Activated CD4-positive, alpha-beta T cell treated with anti-CD3 and anti-CD28 coated beads for 36 hours (primary cell): ENCODE measurements around the gene BTG1. TPM values are rescaled to one million over a fixed set of nuclear protein-coding genes. Genes with fewer than 3 reads are reported as not detected.

Source experiments
- ATAC-seq: fragments of 200-7000 bp; cut with Tn5 transposase; one replicate; pipeline ENCODE4 v1.10.0; 2021; ENCODE audit warnings: mild to moderate bottlenecking, moderate library complexity
- CTCF ChIA-PET: fragments of 350-600 bp; sonication (Branson Sonifier 250); formaldehyde crosslinking; loops from one replicate; lab custom pipeline; 2021; ENCODE audit warnings: antibody characterized with exemption; lab: Charles Lee
- POLR2A ChIA-PET: fragments of 350-600 bp; sonication (Branson Sonifier 250); formaldehyde crosslinking; loops from one replicate; lab custom pipeline; 2021; ENCODE audit warnings: antibody characterized with exemption, inconsistent platforms; lab: Charles Lee
- DNase-seq: peaks from one replicate; pipeline ENCODE4 v3.0.0-alpha.2; 2020
- H3K27ac Mint-ChIP-seq: one replicate; pipeline ENCODE4 v1.8.0; 2021; ENCODE audit warnings: mixed read lengths
- H3K27me3 Mint-ChIP-seq: one replicate; pipeline ENCODE4 v1.8.0; 2021; ENCODE audit warnings: mixed read lengths
- H3K36me3 Mint-ChIP-seq: one replicate; pipeline ENCODE4 v1.8.0; 2021; ENCODE audit warnings: low read depth, mixed read lengths
- H3K4me1 Mint-ChIP-seq: one replicate; pipeline ENCODE4 v1.8.0; 2021; ENCODE audit warnings: mixed read lengths
- H3K4me3 Mint-ChIP-seq: one replicate; pipeline ENCODE4 v1.8.0; 2021; ENCODE audit warnings: mild to moderate bottlenecking, moderate library complexity, mixed read lengths
- H3K9me3 Mint-ChIP-seq: one replicate; pipeline ENCODE4 v1.8.0; 2021; ENCODE audit warnings: low read depth, mixed read lengths
- intact Hi-C, 2 experiments: fragments of 100-400 bp; cut with DNase I in 1 of 2; cut with micrococcal nuclease in 1 of 2; formaldehyde crosslinking; loops; one replicate each; pipeline versions ENCODE4 v1.14.2 to v1.15.1; 2022 to 2024; cut with DNase I, micrococcal nuclease
- total RNA-seq, 2 experiments: library from RNA; stranded (reverse); gene quantifications; one replicate each; pipeline ENCODE4 v1.2.3, GENCODE V29; 2021

BTG1 gene
- total RNA-seq, 2 experiments from 2014 or later, result 76.6 to 131 TPM

DNA sequence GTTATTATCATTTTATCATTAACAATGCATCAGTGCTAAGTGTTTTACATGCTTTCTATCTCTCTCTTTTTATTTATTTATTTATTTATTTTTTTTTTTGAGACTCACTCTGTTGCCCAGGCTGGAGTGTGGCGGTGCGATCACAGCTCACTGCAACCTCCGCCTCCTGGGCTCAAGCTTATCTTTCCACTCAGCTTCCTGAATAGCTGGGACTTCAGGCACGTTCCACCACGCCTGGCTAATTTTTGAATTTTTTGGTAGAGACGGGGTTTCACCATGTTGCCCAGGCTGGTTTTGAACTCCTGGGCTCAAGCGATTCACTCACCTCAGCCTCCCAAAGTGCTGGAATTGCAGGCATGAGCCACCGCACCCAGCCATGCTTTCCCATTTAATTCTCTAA lies 3.9 kb upstream of the BTG1 start:
- Mint-ChIP-seq H3K27ac (no peak overlapping the region), H3K36me3 (peaks cover 29% of the 10 kb centered on the region), H3K4me3 (no peak overlapping the region), H3K9me3 (peaks cover 2% of the 10 kb centered on the region), H3K27me3 (no peaks in the 10 kb centered on the region), H3K4me1 (peaks cover 22% of the 10 kb centered on the region)
- no peak for DNase-seq
- ChIA-PET CTCF (interaction anchor here (0.7 to 1.5 kb wide), 2 partner anchors 12 to 52 kb away, joined by 3 to 4 read pairs; no protein-coding TSS in a partner anchor), POLR2A (no interaction called here)
- intact Hi-C loops, result loop anchor here in 1 of 2 experiments (5.0 kb wide), 3 partner anchors 38 to 767 kb away; no protein-coding TSS in a partner anchor
- ATAC-seq, result no peak

DNA sequence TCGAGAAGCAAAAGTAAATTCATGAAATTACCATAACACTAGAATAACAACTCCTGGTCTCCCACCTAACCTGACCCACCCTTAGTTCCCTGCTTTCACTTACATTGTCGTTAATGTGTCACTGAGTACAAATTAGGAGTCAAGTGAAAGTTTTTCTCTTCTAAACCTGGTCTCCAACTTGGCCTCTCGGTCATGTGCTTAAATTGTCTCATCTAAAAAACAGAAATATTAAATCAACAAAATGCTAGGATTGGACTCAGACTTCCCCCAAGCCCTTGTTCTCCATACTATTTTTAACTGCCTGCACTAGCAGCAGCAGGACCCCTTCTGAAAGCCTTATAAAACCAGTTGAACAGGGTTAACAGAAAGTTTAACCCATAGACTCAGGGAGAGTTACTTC lies 1.8 kb upstream of the BTG1 start:
- ATAC-seq (no peak), DNase-seq (no peak)
- Mint-ChIP-seq H3K27ac (peak overlapping the region; percentile 99), H3K36me3 (peaks cover 50% of the 10 kb centered on the region), H3K27me3 (no peaks in the 10 kb centered on the region), H3K4me1 (peaks cover 22% of the 10 kb centered on the region), H3K9me3 (peaks cover 2% of the 10 kb centered on the region), H3K4me3 (peak overlapping the region; percentile 99)
- CTCF ChIA-PET, result no interaction called here
- intact Hi-C loops, result loop anchor here (2.0 to 5.0 kb wide), 6 partner anchors 40 to 781 kb away; partner anchors contain the start of gene EEA1 (in 1 of the 2)
- POLR2A ChIA-PET, result no interaction called here

DNA sequence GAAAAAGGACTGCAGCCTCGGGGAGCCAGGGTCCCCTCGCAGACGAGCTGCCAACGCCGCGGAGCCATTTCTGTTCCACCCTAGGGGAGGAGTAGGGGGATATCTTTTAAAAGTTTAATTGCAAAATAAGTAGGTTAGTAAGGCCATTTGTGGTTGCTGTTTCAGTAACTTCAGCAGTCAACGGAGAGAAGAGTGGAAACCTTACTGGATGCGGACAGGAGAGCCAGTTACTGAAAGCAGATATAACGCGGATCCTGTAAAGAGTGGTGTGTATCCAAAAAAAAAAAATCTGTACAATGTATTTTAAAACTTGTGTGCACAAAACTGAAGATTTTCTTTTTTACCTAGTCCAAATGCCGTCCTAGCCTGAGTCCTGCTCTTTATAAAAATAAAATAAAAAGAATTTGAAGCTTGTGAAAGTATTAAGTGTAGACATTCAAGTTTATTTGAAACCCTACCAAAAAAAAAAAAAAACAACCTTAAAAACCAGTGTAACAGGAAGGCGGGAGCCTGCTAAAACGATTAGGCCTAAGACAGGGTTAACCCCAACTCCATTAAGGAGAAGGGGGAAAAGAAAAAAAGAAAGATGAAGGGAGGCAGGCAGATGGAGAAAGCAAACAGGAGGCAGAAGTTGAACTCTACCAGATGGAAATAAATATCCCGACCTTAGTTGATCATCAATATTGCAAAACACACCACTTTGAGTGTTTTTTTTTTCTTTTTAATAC lies 1.0 kb upstream of the BTG1 start:
- DNase-seq (no peak), ATAC-seq (no peak)
- CTCF ChIA-PET, result interaction anchor here (1.0 to 2.0 kb wide), 4 partner anchors 10 to 765 kb away, joined by 3 to 9 read pairs (median 4); no protein-coding TSS in a partner anchor
- H3K36me3 Mint-ChIP-seq, result peaks cover 57% of the 10 kb centered on the region
- intact Hi-C loops, result loop anchor here (1.0 to 5.0 kb wide), 9 partner anchors 41 to 782 kb away; partner anchors contain the start of gene EEA1 (in 1 of the 2)
- H3K27ac Mint-ChIP-seq, result peak overlapping the region; percentile 99
- H3K27me3 Mint-ChIP-seq, result no peaks in the 10 kb centered on the region
- POLR2A ChIA-PET, result interaction anchor here (0.5 to 3.7 kb wide), 26 partner anchors 10 to 447 kb away, joined by 3 to 59 read pairs (median 5); no protein-coding TSS in a partner anchor
- H3K4me1 Mint-ChIP-seq, result peaks cover 22% of the 10 kb centered on the region
- H3K4me3 Mint-ChIP-seq, result peak overlapping the region; percentile 99
- H3K9me3 Mint-ChIP-seq, result no peaks in the 10 kb centered on the region

DNA sequence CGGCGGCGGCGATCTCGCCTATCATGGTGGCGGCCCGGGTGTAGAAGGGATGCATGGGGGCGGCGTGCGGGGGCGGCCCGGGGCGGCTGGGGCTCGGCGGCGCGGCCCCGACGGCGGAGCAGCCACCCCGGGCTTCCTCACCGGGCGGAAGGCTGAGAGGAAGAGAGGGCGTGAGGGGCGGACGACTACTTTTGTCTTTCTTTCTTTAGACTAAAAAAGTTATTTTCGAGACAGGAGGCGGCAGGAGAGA lies 240 bp downstream of the BTG1 start:
- H3K9me3 Mint-ChIP-seq, result no peaks in the 10 kb centered on the region
- ChIA-PET CTCF (interaction anchor here (0.5 to 2.0 kb wide), 11 partner anchors 9 to 764 kb away, joined by 3 to 9 read pairs (median 4); no protein-coding TSS in a partner anchor), POLR2A (interaction anchor here (0.6 to 3.7 kb wide), 36 partner anchors 8 to 764 kb away, joined by 3 to 59 read pairs (median 4); no protein-coding TSS in a partner anchor)
- intact Hi-C loops, result loop anchor here (1.0 to 5.0 kb wide), 13 partner anchors 8 to 763 kb away; no protein-coding TSS in a partner anchor
- H3K27me3 Mint-ChIP-seq, result no peaks in the 10 kb centered on the region
- peak overlapping the region; percentile 99 for H3K4me3 Mint-ChIP-seq
- peak; percentile 5 for ATAC-seq
- H3K4me1 Mint-ChIP-seq, result peaks cover 22% of the 10 kb centered on the region
- peaks cover 69% of the 10 kb centered on the region for H3K36me3 Mint-ChIP-seq
- H3K27ac Mint-ChIP-seq, result peak overlapping the region; percentile 98
- no peak for DNase-seq

DNA sequence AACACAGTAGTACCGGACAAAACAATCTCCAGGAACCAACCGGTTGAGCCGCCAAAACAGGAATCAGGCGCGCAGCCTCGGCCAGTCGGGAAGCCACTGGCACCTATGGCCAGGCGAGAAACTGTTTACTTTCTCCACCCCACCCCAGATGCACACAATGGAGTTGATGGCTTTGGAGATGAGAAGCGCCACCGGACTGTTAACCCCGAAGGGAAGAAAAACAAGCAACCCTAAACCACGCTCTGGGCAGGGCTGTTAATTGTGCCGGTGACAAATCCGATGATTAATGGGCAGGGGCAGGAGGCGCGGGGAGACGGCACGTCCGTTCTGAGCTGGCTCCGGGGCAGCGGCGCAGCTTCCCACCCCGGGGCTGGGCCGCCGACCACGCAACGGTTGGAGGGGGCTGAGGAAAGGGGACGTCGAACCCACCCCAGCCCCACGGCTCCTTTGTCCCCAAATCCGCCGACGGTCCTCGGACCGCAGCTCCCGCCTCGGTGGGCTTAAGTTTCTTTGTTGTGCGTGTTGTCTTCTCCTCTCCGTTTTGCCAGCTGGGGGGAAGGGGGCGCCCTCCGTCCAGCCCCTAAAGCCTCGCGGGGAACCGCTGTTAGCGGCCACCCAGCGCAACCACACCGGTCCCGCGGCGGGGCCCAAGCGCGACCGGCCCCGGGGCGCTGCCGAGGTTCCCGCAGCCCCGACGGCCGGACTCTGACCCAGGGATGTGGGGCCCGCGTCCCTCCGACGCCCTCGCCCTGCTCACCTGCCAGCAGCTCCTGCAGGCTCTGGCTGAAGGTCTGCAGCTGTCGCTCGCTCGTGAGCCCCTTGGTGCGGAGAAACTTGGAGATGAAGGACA lies 790 bp downstream of the BTG1 start:
- peak overlapping the region; percentile 99 for H3K4me3 Mint-ChIP-seq
- peaks cover 71% of the 10 kb centered on the region for H3K36me3 Mint-ChIP-seq
- H3K27ac Mint-ChIP-seq, result peak overlapping the region; percentile 94
- ChIA-PET CTCF (interaction anchor here (0.5 to 2.0 kb wide), 19 partner anchors 10 to 764 kb away, joined by 3 to 10 read pairs (median 4); no protein-coding TSS in a partner anchor), POLR2A (interaction anchor here (0.7 to 3.7 kb wide), 35 partner anchors 9 to 763 kb away, joined by 3 to 59 read pairs (median 5); no protein-coding TSS in a partner anchor)
- ATAC-seq, result no peak
- H3K4me1 Mint-ChIP-seq, result peaks cover 22% of the 10 kb centered on the region
- DNase-seq, result peak; percentile 71
- H3K9me3 Mint-ChIP-seq, result no peaks in the 10 kb centered on the region
- no peaks in the 10 kb centered on the region for H3K27me3 Mint-ChIP-seq
- intact Hi-C loops, result loop anchor here (1.0 to 5.0 kb wide), 18 partner anchors 8 to 763 kb away; no protein-coding TSS in a partner anchor

DNA sequence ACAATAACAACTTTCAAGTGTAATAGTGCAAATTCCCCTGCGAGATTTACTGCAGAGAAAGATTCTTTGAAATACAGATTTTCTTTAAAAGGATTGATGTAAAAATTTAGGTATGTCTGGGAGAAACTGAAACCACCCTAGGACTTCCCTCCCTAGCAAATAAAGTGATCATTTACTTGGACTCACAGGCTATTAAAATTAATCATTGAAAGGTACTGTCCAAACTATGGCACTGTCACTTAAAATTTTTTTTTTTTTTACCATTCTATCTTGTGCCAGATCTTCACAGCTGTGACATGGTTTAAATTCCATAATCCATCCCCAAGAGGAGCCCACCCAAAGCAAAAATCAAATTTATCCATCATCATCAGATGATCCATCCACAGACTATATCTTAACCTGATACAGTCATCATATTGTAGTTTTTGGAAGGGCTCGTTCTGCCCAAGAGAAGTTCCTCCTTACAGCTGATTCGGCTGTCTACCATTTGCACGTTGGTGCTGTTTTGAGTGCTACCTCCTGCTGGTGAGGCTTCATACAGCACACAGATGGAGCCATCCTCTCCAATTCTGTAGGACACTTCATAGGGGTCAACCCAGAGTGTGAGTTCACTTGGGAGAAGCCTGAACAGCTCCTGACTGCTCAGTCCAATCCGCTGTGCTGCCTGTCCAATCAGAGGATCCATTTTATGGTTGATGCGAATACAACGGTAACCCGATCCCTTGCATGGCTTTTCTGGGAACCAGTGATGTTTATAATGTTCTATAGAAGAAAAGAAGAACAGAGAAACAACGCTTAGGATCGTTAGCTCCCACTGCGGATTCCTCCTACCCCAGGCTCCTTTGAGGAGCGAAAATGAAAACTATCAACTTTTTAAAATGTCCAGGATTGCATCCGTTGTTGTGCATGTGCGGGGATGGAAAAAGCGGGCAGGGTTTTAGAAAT lies 1.7 kb downstream of the BTG1 start:
- Mint-ChIP-seq H3K4me1 (peaks cover 22% of the 10 kb centered on the region), H3K27ac (peak overlapping the region; percentile 94), H3K36me3 (peaks cover 73% of the 10 kb centered on the region), H3K9me3 (no peaks in the 10 kb centered on the region), H3K27me3 (no peaks in the 10 kb centered on the region), H3K4me3 (peak overlapping the region; percentile 99)
- POLR2A ChIA-PET, result interaction anchor here (0.6 to 3.7 kb wide), 19 partner anchors 8 to 581 kb away, joined by 3 to 59 read pairs (median 4); no protein-coding TSS in a partner anchor
- DNase-seq (peak; percentile 81), ATAC-seq (peak; percentile 38)
- CTCF ChIA-PET, result interaction anchor here (0.5 to 1.9 kb wide), 18 partner anchors 10 to 763 kb away, joined by 3 to 10 read pairs (median 4); no protein-coding TSS in a partner anchor
- intact Hi-C loops, result loop anchor here (1.0 to 5.0 kb wide), 12 partner anchors 13 to 762 kb away; no protein-coding TSS in a partner anchor

DNA sequence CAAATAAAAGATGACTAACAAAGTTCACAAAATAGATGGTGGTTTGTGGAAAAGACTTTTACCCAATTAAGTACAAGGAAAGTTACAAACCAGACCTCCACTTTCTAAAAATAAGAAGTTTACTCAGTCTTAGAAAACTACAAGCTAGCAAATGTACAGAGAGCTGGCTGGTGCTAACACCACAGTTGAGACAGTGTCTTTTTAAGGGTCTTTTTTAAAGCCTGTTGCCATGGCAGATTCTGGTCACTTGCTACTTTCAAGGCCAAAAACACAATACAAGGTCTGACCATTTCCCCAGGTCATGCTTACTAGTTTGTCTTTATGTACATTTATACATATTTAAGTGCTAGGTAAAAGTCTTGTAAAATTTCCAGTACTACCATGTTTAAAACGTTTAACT lies 2.4 kb downstream of the BTG1 start:
- intact Hi-C loops, result loop anchor here (5.0 kb wide), 3 partner anchors 111 to 331 kb away; no protein-coding TSS in a partner anchor
- Mint-ChIP-seq H3K4me3 (peak overlapping the region; percentile 99), H3K4me1 (peaks cover 18% of the 10 kb centered on the region), H3K36me3 (peaks cover 80% of the 10 kb centered on the region), H3K27ac (peak overlapping the region; percentile 94), H3K27me3 (no peaks in the 10 kb centered on the region), H3K9me3 (no peaks in the 10 kb centered on the region)
- ATAC-seq (no peak), DNase-seq (no peak)
- ChIA-PET CTCF (interaction anchor here (0.8 to 1.9 kb wide), 9 partner anchors 9 to 762 kb away, joined by 3 to 10 read pairs (median 4); no protein-coding TSS in a partner anchor), POLR2A (interaction anchor here (0.6 to 3.7 kb wide), 9 partner anchors 8 to 618 kb away, joined by 3 to 59 read pairs (median 5); no protein-coding TSS in a partner anchor)

DNA sequence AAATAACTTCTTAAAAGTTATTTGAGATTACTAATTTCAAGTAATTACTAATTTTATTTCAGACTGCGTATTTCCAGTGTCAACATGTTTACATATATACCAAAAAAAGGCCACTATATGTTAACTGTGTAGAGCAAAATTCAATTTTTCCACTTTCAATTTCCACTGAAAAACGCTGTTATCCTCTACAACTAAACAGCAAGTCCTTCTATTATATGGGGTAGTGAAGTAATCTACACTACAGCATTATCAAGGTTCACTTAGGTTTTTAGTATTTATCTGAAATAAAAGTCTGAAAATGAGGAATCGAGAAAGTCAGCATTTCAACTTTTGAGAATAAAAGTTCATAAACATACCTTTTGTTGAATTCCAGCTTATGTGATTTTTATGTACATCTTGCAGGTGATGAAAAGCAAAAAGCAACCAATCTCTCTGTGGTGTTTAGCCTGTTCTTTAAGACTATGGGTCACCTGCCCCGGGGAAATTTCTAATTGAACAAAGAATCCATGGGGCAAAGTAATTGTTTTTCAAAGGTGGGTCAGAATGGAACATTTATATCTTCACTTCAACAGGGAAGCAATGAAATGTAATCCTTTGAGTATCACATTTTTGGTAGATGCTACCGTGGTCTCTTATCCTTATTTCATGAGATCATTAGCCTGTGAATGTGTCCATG lies 3.3 kb downstream of the BTG1 start:
- CTCF ChIA-PET, result interaction anchor here (0.7 to 1.4 kb wide), 4 partner anchors 10 to 331 kb away, joined by 3 to 5 read pairs (median 3); no protein-coding TSS in a partner anchor
- ATAC-seq (no peak), DNase-seq (no peak)
- peak overlapping the region; percentile 94 for H3K27ac Mint-ChIP-seq
- peak overlapping the region; percentile 99 for H3K4me3 Mint-ChIP-seq
- no peaks in the 10 kb centered on the region for H3K9me3 Mint-ChIP-seq
- H3K36me3 Mint-ChIP-seq, result peaks cover 81% of the 10 kb centered on the region
- H3K4me1 Mint-ChIP-seq, result peaks cover 20% of the 10 kb centered on the region
- intact Hi-C loops, result loop anchor here (5.0 kb wide), 3 partner anchors 110 to 330 kb away; no protein-coding TSS in a partner anchor
- POLR2A ChIA-PET, result interaction anchor here (0.6 to 3.7 kb wide), 2 partner anchors 265 to 617 kb away, joined by 3 to 20 read pairs; no protein-coding TSS in a partner anchor
- no peaks in the 10 kb centered on the region for H3K27me3 Mint-ChIP-seq

DNA sequence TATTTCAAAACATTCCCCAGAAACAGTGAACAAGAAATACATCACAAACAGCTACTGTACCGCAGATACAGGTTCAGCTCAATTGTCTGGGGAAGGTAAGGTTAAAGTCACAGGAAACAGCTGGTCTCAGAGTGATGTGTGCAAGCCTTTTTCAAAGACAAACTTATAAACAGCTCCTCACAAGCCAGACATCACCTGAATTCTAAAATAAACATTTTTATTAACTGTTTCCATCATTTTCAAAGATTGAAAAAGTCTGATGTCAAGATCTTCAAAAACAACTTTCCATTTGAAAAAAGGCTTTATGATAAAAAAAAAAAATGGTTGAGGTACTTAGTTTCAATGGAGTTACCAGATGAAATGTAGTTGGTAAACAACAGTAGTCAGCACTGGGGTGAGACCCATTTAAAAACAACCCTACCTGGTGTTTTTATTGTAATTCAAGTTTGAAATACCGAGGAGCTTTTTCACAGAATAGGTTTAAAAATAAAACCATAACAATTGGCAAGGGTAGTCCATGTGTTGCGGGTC lies 4.0 kb downstream of the BTG1 start:
- no peak for DNase-seq
- peak overlapping the region; percentile 94 for H3K27ac Mint-ChIP-seq
- no peak for ATAC-seq
- H3K4me3 Mint-ChIP-seq, result peak overlapping the region; percentile 99
- peaks cover 22% of the 10 kb centered on the region for H3K4me1 Mint-ChIP-seq
- CTCF ChIA-PET, result interaction anchor here (0.6 to 1.4 kb wide), 7 partner anchors 9 to 330 kb away, joined by 3 to 5 read pairs (median 3); no protein-coding TSS in a partner anchor
- intact Hi-C loops, result loop anchor here (1.0 to 5.0 kb wide), 4 partner anchors 8 to 329 kb away; no protein-coding TSS in a partner anchor
- H3K9me3 Mint-ChIP-seq, result no peaks in the 10 kb centered on the region
- POLR2A ChIA-PET, result interaction anchor here (0.6 to 0.8 kb wide), 6 partner anchors 57 to 452 kb away, joined by 3 to 5 read pairs (median 4); no protein-coding TSS in a partner anchor
- peaks cover 82% of the 10 kb centered on the region for H3K36me3 Mint-ChIP-seq
- H3K27me3 Mint-ChIP-seq, result no peaks in the 10 kb centered on the region
